ENCODE results near the gene TBCB. TPM values are rescaled to one million over a fixed set of nuclear protein-coding genes. Genes with fewer than 3 reads are reported as not detected.
A peak's percentile ranks its signal among the peaks of the same experiment; 100 is the strongest.
"Not testable (repeated sequence)": the region's sequence is repeated elsewhere in the genome, so short reads cannot be mapped to it uniquely, and the experiment has no call there.

Gene TBCB, protein sequence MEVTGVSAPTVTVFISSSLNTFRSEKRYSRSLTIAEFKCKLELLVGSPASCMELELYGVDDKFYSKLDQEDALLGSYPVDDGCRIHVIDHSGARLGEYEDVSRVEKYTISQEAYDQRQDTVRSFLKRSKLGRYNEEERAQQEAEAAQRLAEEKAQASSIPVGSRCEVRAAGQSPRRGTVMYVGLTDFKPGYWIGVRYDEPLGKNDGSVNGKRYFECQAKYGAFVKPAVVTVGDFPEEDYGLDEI
- 100 to 1,000 TPM in 2 of 4 donors, 10 to 100 TPM in 2; 57.4 to 122 (median 96.7) TPM for total RNA-seq

DNA sequence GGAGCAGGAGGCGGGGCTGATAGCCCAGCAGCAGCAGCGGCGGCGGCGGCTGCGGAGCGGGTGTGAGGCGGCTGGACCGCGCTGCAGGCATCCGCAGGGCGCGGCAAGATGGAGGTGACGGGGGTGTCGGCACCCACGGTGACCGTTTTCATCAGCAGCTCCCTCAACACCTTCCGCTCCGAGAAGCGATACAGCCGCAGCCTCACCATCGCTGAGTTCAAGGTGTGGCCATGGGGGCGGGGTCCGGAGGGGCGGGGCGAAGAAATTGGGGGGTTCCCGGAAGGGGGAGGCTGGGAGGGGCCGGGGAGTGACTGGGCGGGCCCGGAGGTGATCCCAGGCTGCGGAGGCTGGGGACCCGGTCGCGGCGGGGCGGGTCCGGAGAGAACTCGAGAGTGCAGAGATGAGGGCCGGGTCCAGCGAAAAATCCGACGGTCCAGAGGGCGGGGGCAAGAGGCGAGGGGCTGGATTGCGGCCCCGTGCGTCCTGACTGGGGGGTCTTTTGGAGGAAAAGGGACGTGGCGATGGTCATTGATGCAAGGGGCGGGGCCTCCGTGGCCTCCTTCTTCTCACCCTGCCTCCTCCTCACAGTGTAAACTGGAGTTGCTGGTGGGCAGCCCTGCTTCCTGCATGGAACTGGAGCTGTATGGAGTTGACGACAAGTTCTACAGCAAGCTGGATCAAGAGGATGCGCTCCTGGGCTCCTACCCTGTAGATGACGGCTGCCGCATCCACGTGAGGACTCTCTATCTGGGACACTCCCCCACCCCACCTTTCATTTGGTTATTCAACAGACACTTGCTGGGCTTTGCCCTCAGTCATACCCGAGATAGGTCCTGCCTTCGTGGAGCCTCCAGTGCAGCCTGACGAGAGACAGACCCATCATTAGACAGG is at the start of gene TBCB:
Gene TBCB, plus strand, starts transcription at position 16 of the 891 bp plus-strand sequence. Its CDS starts 93 bp downstream, at position 109.
- DNase-seq: no peak
- Histone ChIP-seq H3K4me3 (peak within 1 kb of the TSS; percentile 69 to 94 (median 82)), H3K27me3 (no peaks in the 10 kb centered on the region), H3K36me3 (peaks cover 0 to 55% of the 10 kb centered on the region in 2 donors), H3K4me1 (peaks cover 17 to 18% of the 10 kb centered on the region in 2 donors), H3K27ac (peak within 1 kb of the TSS; percentile 86 to 95 (median 92)), H3K9me3 (no peaks in the 10 kb centered on the region)
- intact Hi-C loops (cut with DNase I; ENCODE audit: low total_unique reads) (loop anchor here (1.0 to 10.0 kb wide), 7 partner anchors 12 to 371 kb away; partner anchors contain the start of genes ALKBH6, CAPNS1, COX7A1 and IGFLR1), in situ Hi-C loops (cut with MboI; ENCODE audit: low sequenced_read_pairs in 4 of 4) (no loop called here)
- TF ChIP-seq, protein P1, sequence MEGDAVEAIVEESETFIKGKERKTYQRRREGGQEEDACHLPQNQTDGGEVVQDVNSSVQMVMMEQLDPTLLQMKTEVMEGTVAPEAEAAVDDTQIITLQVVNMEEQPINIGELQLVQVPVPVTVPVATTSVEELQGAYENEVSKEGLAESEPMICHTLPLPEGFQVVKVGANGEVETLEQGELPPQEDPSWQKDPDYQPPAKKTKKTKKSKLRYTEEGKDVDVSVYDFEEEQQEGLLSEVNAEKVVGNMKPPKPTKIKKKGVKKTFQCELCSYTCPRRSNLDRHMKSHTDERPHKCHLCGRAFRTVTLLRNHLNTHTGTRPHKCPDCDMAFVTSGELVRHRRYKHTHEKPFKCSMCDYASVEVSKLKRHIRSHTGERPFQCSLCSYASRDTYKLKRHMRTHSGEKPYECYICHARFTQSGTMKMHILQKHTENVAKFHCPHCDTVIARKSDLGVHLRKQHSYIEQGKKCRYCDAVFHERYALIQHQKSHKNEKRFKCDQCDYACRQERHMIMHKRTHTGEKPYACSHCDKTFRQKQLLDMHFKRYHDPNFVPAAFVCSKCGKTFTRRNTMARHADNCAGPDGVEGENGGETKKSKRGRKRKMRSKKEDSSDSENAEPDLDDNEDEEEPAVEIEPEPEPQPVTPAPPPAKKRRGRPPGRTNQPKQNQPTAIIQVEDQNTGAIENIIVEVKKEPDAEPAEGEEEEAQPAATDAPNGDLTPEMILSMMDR (IDR thresholded peaks at IDR 0.05 in 4 of 5, conservative IDR thresholded peaks at IDR 0.05 in 1 of 5): no peak
- TF ChIP-seq POLR2A (IDR thresholded peaks at IDR 0.05): peak in 1 of 2 donors; percentile 37
- ATAC-seq: peak in 1 of 2 donors; percentile 28

- H3K4me1 ChIP-seq: no peaks in the 10 kb centered on the region
- no peaks in the 10 kb centered on the region for H3K9me3 ChIP-seq
- in situ Hi-C loops (cut with MboI; ENCODE audit: low sequenced_read_pairs in 4 of 4): no loop called here
- intact Hi-C loops (cut with DNase I; ENCODE audit: low total_unique reads): no loop called here
- no peak for DNase-seq
- no peak for ATAC-seq
- TF ChIP-seq POLR2A (IDR thresholded peaks at IDR 0.05): no peak
- TF ChIP-seq, protein P1 (IDR thresholded peaks at IDR 0.05 in 4 of 5, conservative IDR thresholded peaks at IDR 0.05 in 1 of 5): no peak
- H3K36me3 ChIP-seq: no peaks in the 10 kb centered on the region
- H3K4me3 ChIP-seq: no peak overlapping the region
- no peaks in the 10 kb centered on the region for H3K27me3 ChIP-seq
- H3K27ac ChIP-seq: no peak overlapping the region
These were observed 47.6 kb upstream of the TBCB start for GRCh38 chr19:36067681-36068080.

GRCh38 chr19:36068810-36069499 is 46.3 kb upstream of the TBCB start:
- DNase-seq; H3K4me3 ChIP-seq; H3K36me3 ChIP-seq; in situ Hi-C loops (cut with MboI; ENCODE audit: low sequenced_read_pairs in 4 of 4); H3K4me1 ChIP-seq; H3K27me3 ChIP-seq; intact Hi-C loops (cut with DNase I; ENCODE audit: low total_unique reads); H3K27ac ChIP-seq; H3K9me3 ChIP-seq; ATAC-seq: not testable (repeated sequence)

DNA sequence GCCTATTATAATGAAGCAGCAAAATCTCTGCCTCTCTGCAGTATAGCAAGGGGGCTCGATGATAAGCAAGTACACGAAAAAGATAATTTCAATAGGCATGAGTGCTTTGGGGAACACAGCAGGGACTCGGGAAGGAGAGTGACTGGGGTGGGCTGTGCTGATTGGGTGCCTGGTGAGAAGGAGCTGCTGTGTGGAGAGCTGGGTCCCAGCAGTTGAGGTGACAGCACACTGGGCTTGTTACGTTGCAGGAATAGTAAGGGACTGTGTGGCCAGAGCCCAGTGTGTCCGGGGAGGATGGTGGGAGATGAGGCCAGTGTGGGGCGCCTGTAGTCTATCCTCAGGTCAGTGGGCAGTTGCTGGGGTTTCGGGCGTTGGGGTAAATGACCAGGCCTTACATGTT is 43.2 kb upstream of the TBCB start:
- Histone ChIP-seq H3K4me3 (no peak overlapping the region), H3K4me1 (no peaks in the 10 kb centered on the region), H3K27me3 (no peaks in the 10 kb centered on the region), H3K36me3 (no peaks in the 10 kb centered on the region), H3K9me3 (no peaks in the 10 kb centered on the region), H3K27ac (no peak overlapping the region)
- ATAC-seq: no peak
- in situ Hi-C loops (cut with MboI; ENCODE audit: low sequenced_read_pairs in 4 of 4): no loop called here
- DNase-seq: no peak
- intact Hi-C loops (cut with DNase I; ENCODE audit: low total_unique reads): no loop called here
- TF ChIP-seq, protein P1 (IDR thresholded peaks at IDR 0.05 in 4 of 5, conservative IDR thresholded peaks at IDR 0.05 in 1 of 5): no peak
- no peak for TF ChIP-seq POLR2A (IDR thresholded peaks at IDR 0.05)
